Fibroblast of the conjunctiva (primary cell): ENCODE measurements around the gene CACNA1G.
A peak's percentile ranks its signal among the peaks of the same experiment; 100 is the strongest.

ENCODE experiments used
- DNase-seq: peaks from one replicate; pipeline ENCODE4 v3.0.0-alpha.2; 2010; ENCODE audit warnings: low read depth

Gene CACNA1G

GRCh38 chr17:50613007-50613992 is 52.8 kb downstream of the CACNA1G start:
- no peak for DNase-seq

DNA sequence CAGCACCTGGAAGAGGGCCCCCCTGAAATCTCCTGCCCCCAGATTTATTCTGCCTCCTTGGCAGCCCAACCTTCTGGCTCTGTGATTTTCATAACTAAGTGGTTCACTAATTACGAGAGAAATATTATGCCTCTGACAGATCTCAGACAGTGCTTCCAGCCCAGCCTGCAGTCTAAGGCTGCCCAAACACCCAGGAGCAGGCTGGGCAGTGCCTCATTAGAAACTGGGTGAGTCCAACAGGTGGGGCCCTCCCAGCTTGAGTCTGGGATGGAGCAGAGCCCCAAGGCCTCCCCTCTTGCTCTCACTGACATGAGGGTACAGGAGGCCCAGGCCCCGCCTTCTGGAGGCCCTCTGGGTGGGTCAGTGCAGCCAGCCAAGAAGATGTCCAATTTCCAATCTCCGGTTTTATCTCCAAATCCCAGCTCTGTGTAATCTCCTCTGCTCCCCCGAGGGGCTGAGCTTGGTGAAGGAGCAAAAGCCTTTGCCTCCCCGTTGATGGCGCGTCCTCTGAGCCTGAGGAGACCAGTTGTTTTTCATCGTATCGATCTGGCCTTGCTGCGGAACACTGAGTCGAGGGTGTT is 54.0 kb downstream of the CACNA1G start:
- no peak for DNase-seq

DNA sequence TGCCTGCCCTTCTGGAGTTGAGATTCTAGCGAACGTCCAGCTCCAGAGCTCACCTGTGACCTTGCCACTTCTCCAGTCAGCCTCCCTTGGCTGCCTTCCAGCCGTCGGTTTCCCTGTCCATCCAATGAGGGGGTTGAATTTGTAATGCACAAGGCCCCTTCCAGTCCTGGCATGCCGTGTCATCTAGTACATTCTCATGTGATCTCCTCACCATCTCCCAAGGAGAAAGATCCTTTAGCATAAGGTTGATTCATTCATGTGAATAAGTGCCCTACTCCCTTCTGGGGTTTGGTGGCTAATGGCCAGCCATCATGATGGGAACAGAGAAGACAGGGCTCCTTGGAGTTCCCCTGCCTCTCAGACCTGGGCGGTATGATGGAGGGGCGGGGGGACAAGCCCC is 55.3 kb downstream of the CACNA1G start:
- DNase-seq = no peak

DNA sequence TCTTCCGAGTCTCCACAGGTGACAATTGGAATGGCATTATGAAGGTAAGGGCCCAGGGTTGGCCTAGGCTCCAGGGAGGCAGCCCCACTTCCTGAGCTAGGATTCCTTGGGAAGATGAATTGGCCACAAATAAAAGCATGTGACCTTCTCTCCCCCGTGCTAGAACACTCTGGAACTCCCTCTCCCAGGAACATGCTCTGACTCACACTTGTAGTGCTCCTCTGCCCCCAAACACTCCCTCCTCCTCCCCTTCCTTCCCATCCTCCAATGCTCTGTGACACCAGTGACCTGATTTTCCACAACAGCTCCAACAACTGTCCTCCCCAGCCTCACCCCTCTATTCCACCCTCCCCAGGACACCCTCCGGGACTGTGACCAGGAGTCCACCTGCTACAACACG is 57.8 kb downstream of the CACNA1G start:
- no peak for DNase-seq

DNA sequence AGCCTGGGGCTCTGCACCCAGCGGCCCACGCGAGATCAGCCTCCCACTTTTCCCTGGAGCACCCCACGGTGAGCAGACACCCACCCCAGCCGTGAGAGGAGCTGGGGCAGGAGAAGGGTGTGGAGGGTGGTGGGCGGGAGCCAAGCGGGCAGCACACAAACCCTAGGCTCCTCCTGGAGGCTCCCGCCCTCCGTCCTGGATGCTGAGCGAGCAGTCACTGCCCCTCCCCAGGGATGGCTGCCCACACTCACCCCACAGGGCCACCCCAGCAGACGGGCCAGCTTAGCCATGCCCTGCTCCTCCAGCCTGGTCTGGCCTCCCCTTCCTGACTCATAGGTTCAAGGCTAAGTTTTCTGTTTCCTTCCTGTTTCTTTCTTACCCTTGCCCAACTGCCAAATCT is 58.4 kb downstream of the CACNA1G start:
- DNase-seq = no peak

DNA sequence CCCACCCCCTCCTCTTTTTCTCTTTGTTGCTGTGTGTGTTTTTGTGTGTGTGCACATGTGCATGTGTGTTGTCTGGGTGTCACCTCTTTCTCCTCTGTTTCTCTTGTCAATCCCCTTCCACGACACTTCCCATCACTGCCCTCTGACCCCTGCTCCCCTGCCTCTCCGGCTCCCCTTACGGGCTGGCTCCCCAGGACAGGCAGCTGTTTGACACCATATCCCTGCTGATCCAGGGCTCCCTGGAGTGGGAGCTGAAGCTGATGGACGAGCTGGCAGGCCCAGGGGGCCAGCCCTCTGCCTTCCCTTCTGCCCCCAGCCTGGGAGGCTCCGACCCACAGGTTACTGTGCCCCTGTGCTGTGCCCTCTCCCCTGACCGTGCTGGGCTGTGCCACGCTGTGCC is 59.0 kb downstream of the CACNA1G start:
- DNase-seq = no peak

GRCh38 chr17:50620237-50620636 is 59.7 kb downstream of the CACNA1G start:
- DNase-seq = no peak

- no peak for DNase-seq
Measured at GRCh38 chr17:50620858-50621257, 60.3 kb downstream of the CACNA1G start.

DNA sequence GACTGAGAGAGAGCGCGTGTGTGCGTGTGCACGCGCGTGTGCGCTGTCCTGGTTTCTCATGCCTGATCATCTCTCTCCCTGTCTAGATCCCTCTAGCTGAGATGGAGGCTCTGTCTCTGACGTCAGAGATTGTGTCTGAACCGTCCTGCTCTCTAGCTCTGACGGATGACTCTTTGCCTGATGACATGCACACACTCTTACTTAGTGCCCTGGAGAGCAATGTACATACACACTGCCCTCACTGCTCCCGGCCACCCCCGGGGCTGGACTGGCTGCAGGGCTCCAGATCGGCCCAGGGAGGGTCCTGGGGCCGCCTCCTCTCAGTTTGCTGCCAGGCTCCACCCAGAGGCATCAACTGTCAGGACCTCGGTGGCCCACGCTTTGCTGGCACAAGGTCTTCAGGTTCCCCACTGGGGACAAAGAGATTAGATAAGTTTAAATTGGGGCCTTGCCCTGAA is 61.1 kb downstream of the CACNA1G start:
- no peak for DNase-seq

DNA sequence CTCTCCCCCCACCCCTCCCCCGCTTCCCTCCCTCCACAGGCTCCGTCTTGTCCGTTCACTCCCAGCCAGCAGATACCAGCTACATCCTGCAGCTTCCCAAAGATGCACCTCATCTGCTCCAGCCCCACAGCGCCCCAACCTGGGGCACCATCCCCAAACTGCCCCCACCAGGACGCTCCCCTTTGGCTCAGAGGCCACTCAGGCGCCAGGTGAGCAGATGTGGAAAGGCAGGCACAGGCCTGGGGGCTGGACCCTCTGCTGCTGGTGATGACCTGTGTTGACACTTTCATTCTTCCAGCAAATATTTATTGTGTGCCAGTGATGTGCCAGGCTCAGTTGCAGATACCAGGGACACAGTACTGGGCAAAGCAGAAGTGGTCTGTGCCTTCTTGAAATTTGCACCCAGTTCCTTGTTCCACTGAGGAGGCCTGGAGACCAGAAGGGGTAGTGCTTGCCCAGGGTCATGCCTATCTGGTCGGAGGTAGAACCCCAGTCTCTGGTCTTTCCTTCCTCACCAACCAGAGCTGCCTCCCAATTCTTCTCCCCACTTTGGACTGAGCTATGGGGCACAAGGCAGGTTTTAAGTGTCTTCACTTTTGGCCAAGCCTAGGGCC is 63.9 kb downstream of the CACNA1G start:
- no peak for DNase-seq

DNA sequence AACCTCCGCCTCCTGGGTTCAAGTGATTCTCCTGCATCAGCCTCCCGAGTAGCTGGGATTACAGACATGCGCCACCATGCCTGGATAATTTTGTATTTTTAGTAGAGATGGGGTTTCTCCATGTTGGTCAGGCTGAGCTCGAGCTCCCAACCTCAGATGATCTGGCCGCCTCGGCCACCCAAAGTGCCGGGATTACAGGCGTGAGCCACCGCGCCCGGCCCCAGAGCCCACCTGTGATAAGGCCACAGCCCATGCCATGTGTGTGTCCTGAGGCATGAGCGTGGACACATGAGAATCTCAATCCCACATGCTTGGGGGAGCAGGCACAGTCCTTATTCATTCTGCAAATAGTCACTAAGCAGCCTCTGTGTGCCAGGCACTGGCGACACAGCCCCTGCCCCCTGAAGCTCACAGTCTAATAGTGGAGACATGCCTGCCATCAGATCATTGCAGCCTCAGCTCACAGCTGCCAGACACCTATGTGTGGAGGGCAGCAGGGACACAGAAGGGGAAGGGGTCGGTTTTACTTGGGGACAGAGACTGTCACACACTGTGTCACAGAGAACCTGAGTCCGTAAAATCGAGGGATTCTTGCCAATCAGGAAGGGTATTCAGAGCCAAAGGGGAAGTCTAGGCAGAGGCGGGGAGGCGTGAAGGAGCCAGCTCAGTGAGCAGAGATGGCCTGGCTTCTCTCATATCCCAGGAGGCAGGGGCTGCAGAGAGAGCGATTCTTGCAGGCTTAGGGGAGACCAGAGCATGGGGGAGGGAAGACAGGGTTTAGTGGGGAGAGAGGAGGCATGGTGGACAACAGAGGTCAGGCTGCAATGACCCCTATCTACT is 64.7 kb downstream of the CACNA1G start:
- no peak for DNase-seq

- DNase-seq = peak; percentile 67
Measured at GRCh38 chr17:50626037-50626574, 65.6 kb downstream of the CACNA1G start.

DNA sequence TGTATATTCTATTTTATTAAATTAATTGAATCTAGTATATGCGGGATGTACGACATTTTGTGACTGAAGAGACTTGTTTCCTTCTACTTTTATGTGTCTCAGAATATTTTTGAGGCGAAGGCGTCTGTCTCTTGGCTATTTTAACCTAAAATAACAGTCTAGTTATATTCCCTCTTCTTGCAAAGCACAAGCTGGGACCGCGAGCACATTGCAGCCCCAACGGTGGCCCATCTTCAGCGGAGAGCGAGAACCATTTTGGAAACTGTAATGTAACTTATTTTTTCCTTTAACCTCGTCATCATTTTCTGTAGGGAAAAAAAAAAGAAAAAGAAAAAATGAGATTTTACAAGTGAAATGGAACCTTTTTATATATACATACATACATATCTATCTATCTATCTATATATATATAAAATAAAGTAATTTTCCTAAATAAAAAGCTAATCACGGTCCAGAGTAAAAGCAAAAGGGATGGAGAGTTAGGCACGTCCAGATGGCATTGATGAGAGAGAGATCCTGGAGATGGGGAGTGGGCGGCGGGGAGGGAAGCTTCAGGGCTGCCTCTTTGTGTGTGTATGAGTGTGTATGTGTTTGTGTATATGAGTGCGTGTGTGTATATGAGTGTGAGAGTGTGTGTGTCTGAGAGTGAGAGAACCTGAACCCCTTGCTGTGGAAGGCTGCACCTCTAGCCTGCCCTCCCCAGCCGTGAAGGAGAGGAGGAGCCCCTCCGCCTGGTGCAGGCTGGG is 66.7 kb downstream of the CACNA1G start:
- no peak for DNase-seq

- no peak for DNase-seq
Measured at GRCh38 chr17:50627782-50628601, 67.5 kb downstream of the CACNA1G start.

DNA sequence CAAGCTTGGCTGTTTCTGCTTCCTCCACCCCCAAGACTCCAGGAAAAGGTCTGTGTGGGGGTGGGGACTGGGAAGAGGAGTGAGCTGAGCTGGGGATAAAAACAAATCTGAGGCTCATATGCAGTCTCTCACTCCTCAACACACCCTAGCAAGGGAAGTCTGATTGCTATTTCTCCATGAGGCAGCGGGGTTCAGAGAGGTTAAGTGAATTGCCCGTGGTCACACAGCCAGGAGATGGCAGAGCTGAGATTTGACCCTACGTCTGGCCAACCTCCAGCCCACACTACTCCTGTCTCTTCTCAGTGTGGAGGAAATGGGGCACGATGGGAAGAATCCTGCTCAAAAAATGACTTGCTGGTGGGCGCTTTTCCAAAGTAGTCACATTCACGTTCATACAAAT is 69.4 kb downstream of the CACNA1G start:
- DNase-seq = no peak

GRCh38 chr17:50630524-50631194 is 70.1 kb downstream of the CACNA1G start:
- no peak for DNase-seq

DNA sequence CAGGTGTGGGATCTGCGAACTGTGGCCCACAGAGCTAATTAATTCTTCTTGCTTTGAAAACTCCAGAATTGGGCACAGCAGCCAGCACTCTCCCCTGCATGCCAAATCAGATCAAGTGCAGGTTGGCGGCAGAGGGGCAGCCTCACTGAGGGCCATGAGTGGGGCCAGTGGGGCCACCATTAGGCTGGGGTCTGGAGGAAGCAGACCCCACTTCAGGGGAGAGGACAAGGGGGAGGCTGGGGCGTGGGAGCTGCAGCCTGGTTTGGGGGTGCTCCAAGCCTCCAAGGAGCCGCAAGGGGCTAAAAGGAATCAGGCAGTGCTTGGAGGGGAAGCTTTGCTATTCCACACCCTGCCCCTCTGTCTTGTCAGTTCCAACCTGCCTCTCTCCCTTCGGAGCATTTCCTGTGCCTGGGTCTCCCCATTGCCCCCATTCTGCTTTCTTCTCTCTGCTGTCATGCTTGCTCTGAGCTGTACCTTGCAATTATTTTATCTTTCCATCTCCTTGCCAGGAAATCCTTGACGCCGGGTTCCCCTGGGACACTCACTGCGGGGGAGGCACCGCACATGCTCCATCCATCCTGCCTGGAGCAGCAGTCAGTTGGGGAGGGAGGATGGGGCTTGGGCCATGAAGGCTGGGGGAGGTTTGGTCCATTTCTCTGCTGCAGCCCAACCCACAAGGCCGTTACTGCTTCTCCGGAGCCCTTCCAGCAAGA is 70.8 kb downstream of the CACNA1G start:
- DNase-seq = no peak

- no peak for DNase-seq
Measured at GRCh38 chr17:50631908-50632571, 71.5 kb downstream of the CACNA1G start.
